HepG2 (cell line): ENCODE measurements around the gene WWTR1. TPM values are rescaled to one million over a fixed set of nuclear protein-coding genes. Genes with fewer than 3 reads are reported as not detected.

Experiments
- BORCS8-MEF2B ChIP-seq: sonication (generic); formaldehyde crosslinking; IDR thresholded peaks from 2 replicates; pipeline ENCODE4 v1.8.0; 2022; ENCODE audit warnings: mild to moderate bottlenecking, missing genetic modification reagents
- CENPX ChIP-seq: sonication (generic); formaldehyde crosslinking; IDR thresholded peaks from 2 replicates; pipeline ENCODE4 v1.9.0; 2021; ENCODE audit warnings: mild to moderate bottlenecking, missing genetic modification reagents, moderate library complexity
- E2F2 ChIP-seq: sonication (generic); formaldehyde crosslinking; IDR thresholded peaks from 2 replicates; pipeline ENCODE4 v1.4.0; 2020; ENCODE audit warnings: missing genetic modification reagents, borderline replicate concordance
- GFI1 ChIP-seq: sonication (generic); formaldehyde crosslinking; IDR thresholded peaks from 2 replicates; pipeline ENCODE4 v1.5.0; 2020; ENCODE audit warnings: missing genetic modification reagents, mild to moderate bottlenecking, borderline replicate concordance
- HDAC1 ChIP-seq: sonication (generic); formaldehyde crosslinking; IDR thresholded peaks from 2 replicates; pipeline ENCODE4 v1.5.1; 2020; ENCODE audit warnings: mild to moderate bottlenecking, missing genetic modification reagents
- MXD1 ChIP-seq: sonication (generic); formaldehyde crosslinking; IDR thresholded peaks from 2 replicates; pipeline ENCODE4 v1.4.0; 2020; ENCODE audit warnings: mild to moderate bottlenecking, missing genetic modification reagents
- NBN ChIP-seq: fragments of 450-650 bp; conservative IDR thresholded peaks from 2 replicates; pipeline ENCODE4 v1.6.1; 2017
- NFKBIZ ChIP-seq: IDR thresholded peaks from 2 replicates; pipeline ENCODE4 v1.6.1; 2018; ENCODE audit warnings: missing genetic modification reagents, missing compliant biosample characterization
- PAXIP1 ChIP-seq: sonication (generic); formaldehyde crosslinking; conservative IDR thresholded peaks from 2 replicates; pipeline ENCODE4 v1.4.0; 2020; ENCODE audit warnings: mild to moderate bottlenecking, missing genetic modification reagents, moderate library complexity
- STAG1 ChIP-seq: sonication (generic); formaldehyde crosslinking; IDR thresholded peaks from 2 replicates; pipeline ENCODE4 v1.4.0; 2020; ENCODE audit warnings: missing genetic modification reagents
- TRAFD1 ChIP-seq: sonication (generic); formaldehyde crosslinking; IDR thresholded peaks from 2 replicates; pipeline ENCODE4 v1.5.1; 2020; ENCODE audit warnings: missing genetic modification reagents, mild to moderate bottlenecking, borderline replicate concordance
- YEATS4 ChIP-seq: sonication (generic); formaldehyde crosslinking; IDR thresholded peaks from 2 replicates; pipeline ENCODE4 v1.4.0; 2020; ENCODE audit warnings: missing genetic modification reagents, borderline replicate concordance
- ZIK1 ChIP-seq: sonication (generic); formaldehyde crosslinking; IDR thresholded peaks from 2 replicates; pipeline ENCODE4 v1.5.0; 2020; ENCODE audit warnings: mild to moderate bottlenecking, low read depth, missing genetic modification reagents, borderline replicate concordance
- ZNF160 ChIP-seq: sonication (generic); formaldehyde crosslinking; IDR thresholded peaks from 2 replicates; pipeline ENCODE4 v1.8.0; 2022; ENCODE audit warnings: mild to moderate bottlenecking, inconsistent platforms, missing genetic modification reagents
- ZNF205 ChIP-seq: IDR thresholded peaks from 2 replicates; pipeline ENCODE4 v1.6.1; 2018; ENCODE audit warnings: missing biosample characterization, missing genetic modification reagents
- ZNF34 ChIP-seq: sonication (generic); formaldehyde crosslinking; IDR thresholded peaks from 2 replicates; pipeline ENCODE4 v1.4.0; 2020; ENCODE audit warnings: mild to moderate bottlenecking, missing genetic modification reagents, borderline replicate concordance
- ZNF350 ChIP-seq: sonication (generic); formaldehyde crosslinking; IDR thresholded peaks from 2 replicates; pipeline ENCODE4 v1.4.0; 2020; ENCODE audit warnings: mild to moderate bottlenecking, low read depth, missing genetic modification reagents, borderline replicate concordance
- ZNF563 ChIP-seq: sonication (generic); formaldehyde crosslinking; IDR thresholded peaks from 2 replicates; pipeline ENCODE4 v1.8.0; 2022; ENCODE audit warnings: mild to moderate bottlenecking, moderate library complexity, missing genetic modification reagents
- ZNF761 ChIP-seq: sonication (generic); formaldehyde crosslinking; conservative IDR thresholded peaks from 2 replicates; pipeline ENCODE4 v1.4.0; 2020; ENCODE audit warnings: mild to moderate bottlenecking, missing genetic modification reagents
- ZNF776 ChIP-seq: sonication (generic); formaldehyde crosslinking; IDR thresholded peaks from 2 replicates; pipeline ENCODE4 v1.4.0; 2020; ENCODE audit warnings: mild to moderate bottlenecking, missing genetic modification reagents
- ZNF777 ChIP-seq: sonication (generic); formaldehyde crosslinking; IDR thresholded peaks from 2 replicates; pipeline ENCODE4 v1.4.0; 2020; ENCODE audit warnings: missing genetic modification reagents
- ZSCAN30 ChIP-seq: sonication (generic); formaldehyde crosslinking; IDR thresholded peaks from 2 replicates; pipeline ENCODE4 v1.5.0; 2020; ENCODE audit warnings: mild to moderate bottlenecking, missing genetic modification reagents
- polyA plus RNA-seq, 8 experiments: library from polyadenylated mRNA; depleted of rRNA in 3 of 8; stranded (reverse) in 7 of 8; unstranded in 1 of 8; fragments of >200 nt; fragmentation: Illumina TruSeq in 4 of 8; extraction: Trizol in 4 of 8; gene quantifications; 2 replicates each; pipeline versions ENCODE4 v1.2.1 to v1.2.3, GENCODE V29; 2011 to 2016; ENCODE audit warnings: low read depth in 4 of 8, missing spikeins in 1 of 8, mixed read lengths in 1 of 8; ENCODE audit not compliant: insufficient read depth in 1 of 8
- total RNA-seq, 5 experiments: library from RNA; depleted of rRNA; stranded (reverse); fragments of >200 nt; fragmentation: Illumina TruSeq; extraction: Trizol; gene quantifications; 2 replicates each; pipeline ENCODE4 v1.2.3, GENCODE V29; 2016; ENCODE audit warnings: low read depth in 1 of 5

WWTR1 gene
- total and polyA plus RNA-seq, 2 of the 13 experiments (the other 11 are each of a cell fraction or from before 2014, with no cell fraction given) = 19.7 to 139 TPM

- peak; percentile 58 for TF ChIP-seq PAXIP1 (CRISPR knock-in tag)
- TF ChIP-seq ZNF160 = peak; percentile 60; the same call in 1 of the 2 replicates
- TF ChIP-seq CENPX (CRISPR knock-in tag) = no peak
- peak; percentile 86; the same call in 1 of the 2 replicates for TF ChIP-seq ZSCAN30 (CRISPR knock-in tag)
- peak; percentile 34; the same call in 1 of the 2 replicates for TF ChIP-seq ZNF205
- peak; percentile 82; the same call in 1 of the 2 replicates for TF ChIP-seq NFKBIZ (CRISPR knock-in tag)
- TF ChIP-seq GFI1 (CRISPR knock-in tag) = peak; percentile 76
- peak; percentile 67 for TF ChIP-seq ZNF776
- 0 out of 2 replicates have a peak, but pooled peaks have one; percentile 39 for TF ChIP-seq ZNF761 (CRISPR knock-in tag)
- peak; percentile 66; the same call in 1 of the 2 replicates for TF ChIP-seq BORCS8-MEF2B
- 0 out of 2 replicates have a peak, but pooled peaks have one; percentile 24 for TF ChIP-seq ZNF34 (CRISPR knock-in tag)
- TF ChIP-seq TRAFD1 (CRISPR knock-in tag) = no peak
- peak; percentile 71 for TF ChIP-seq ZNF350
- no peak; the same call in 1 of the 2 replicates for TF ChIP-seq ZIK1 (CRISPR knock-in tag)
- peak; percentile 62; the same call in 1 of the 2 replicates for TF ChIP-seq ZNF563 (CRISPR knock-in tag)
- TF ChIP-seq MXD1 (CRISPR knock-in tag) = 0 out of 2 replicates have a peak, but pooled peaks have one; percentile 23
- TF ChIP-seq YEATS4 = 0 out of 2 replicates have a peak, but pooled peaks have one; percentile 59
- TF ChIP-seq E2F2 (CRISPR knock-in tag) = no peak; the same call in 1 of the 2 replicates
- peak; percentile 76 for TF ChIP-seq HDAC1 (CRISPR knock-in tag)
- TF ChIP-seq NBN = no peak
- TF ChIP-seq ZNF777 = no peak; the same call in 1 of the 2 replicates
- peak; percentile 38; the same call in 1 of the 2 replicates for TF ChIP-seq STAG1
These were observed at the start of gene WWTR1 (continued) for GRCh38 chr3:149657926-149658743.
